HG02840 (cell line): ENCODE data around the gene TEKTIP1.
"Not testable (repeated sequence)": the region's sequence is repeated elsewhere in the genome, so short reads cannot be mapped to it uniquely, and the experiment has no call there.

Source experiments
- ATAC-seq: cut with Tn5 transposase; IDR thresholded peaks from one replicate; pipeline ENCODE4 v1.9.1; 2021; ENCODE audit warnings: mild to moderate bottlenecking, moderate library complexity, moderate number of reproducible peaks; ENCODE audit not compliant: unreplicated experiment, low FRiP score

The TEKTIP1 gene

GRCh38 chr19:3522421-3523360 lies 16.3 kb upstream of the TEKTIP1 start:
- ATAC-seq = no peak

GRCh38 chr19:3523361-3524077 lies 15.5 kb upstream of the TEKTIP1 start:
- ATAC-seq = no peak

GRCh38 chr19:3524078-3524842 lies 14.7 kb upstream of the TEKTIP1 start:
- no peak for ATAC-seq

- ATAC-seq = no peak
Observed at GRCh38 chr19:3524904-3525451, 14.0 kb upstream of the TEKTIP1 start.

GRCh38 chr19:3526507-3527237 lies 12.3 kb upstream of the TEKTIP1 start:
- no peak for ATAC-seq

GRCh38 chr19:3527238-3527910 lies 11.6 kb upstream of the TEKTIP1 start:
- no peak for ATAC-seq

GRCh38 chr19:3528080-3528479 lies 10.9 kb upstream of the TEKTIP1 start:
- no peak for ATAC-seq

- no peak for ATAC-seq
Observed at GRCh38 chr19:3528539-3529211, 10.3 kb upstream of the TEKTIP1 start.

GRCh38 chr19:3529299-3529698 lies 9.7 kb upstream of the TEKTIP1 start:
- ATAC-seq = not testable (repeated sequence)

- no peak for ATAC-seq
Observed at GRCh38 chr19:3530389-3530788, 8.6 kb upstream of the TEKTIP1 start.

GRCh38 chr19:3531716-3532115 lies 7.3 kb upstream of the TEKTIP1 start:
- no peak for ATAC-seq

GRCh38 chr19:3532154-3532786 lies 6.7 kb upstream of the TEKTIP1 start:
- no peak for ATAC-seq

- ATAC-seq = no peak
Observed at GRCh38 chr19:3533033-3533432, 5.9 kb upstream of the TEKTIP1 start.

GRCh38 chr19:3533563-3534216 lies 5.3 kb upstream of the TEKTIP1 start:
- no peak for ATAC-seq

GRCh38 chr19:3534375-3535234 lies 4.4 kb upstream of the TEKTIP1 start:
- ATAC-seq = no peak

- ATAC-seq = no peak
Observed at GRCh38 chr19:3535235-3535535, 3.8 kb upstream of the TEKTIP1 start.

- ATAC-seq = no peak
Observed at GRCh38 chr19:3535563-3535965, 3.4 kb upstream of the TEKTIP1 start.
